RWPE1 (cell line): ENCODE results near the gene GPR25.

ENCODE experiments used
- CTCF ChIA-PET: fragments of 350-600 bp; sonication (Branson Sonifier 250); formaldehyde crosslinking; extraction: SDS; loops from one replicate; lab custom pipeline; 2021; lab: Yijun Ruan, JAX
- POLR2A ChIA-PET: fragments of 400-600 bp; formaldehyde crosslinking; extraction: SDS; loops from one replicate; lab custom pipeline; 2020; ENCODE audit warnings: antibody characterized with exemption; ENCODE audit not compliant: low non-redundant PET; lab: Yijun Ruan, JAX
- DNase-seq: peaks from one replicate; pipeline ENCODE4 v3.0.0; 2012; ENCODE audit warnings: low spot score
- H3K27ac ChIP-seq: fragments of 450-650 bp; 2 replicates; pipeline ENCODE4 v1.5.1; 2017
- CTCF ChIP-seq: fragments of 450-650 bp; conservative IDR thresholded peaks from 2 replicates; pipeline ENCODE4 v1.5.1; 2017; ENCODE audit warnings: low read depth, mild to moderate bottlenecking

GPR25 gene

GRCh38 chr1:200861937-200862647, 10.7 kb upstream of the GPR25 start:
- ChIA-PET CTCF (no interaction called here), POLR2A (interaction anchor here (0.7 kb wide), 1 partner anchor 38 kb away, joined by 3 read pairs; no protein-coding TSS in a partner anchor)
- no peak overlapping the region for H3K27ac ChIP-seq
- TF ChIP-seq CTCF, result no peak
- DNase-seq, result no peak

- POLR2A ChIA-PET, result interaction anchor here (0.7 kb wide), 1 partner anchor 37 kb away, joined by 3 read pairs; no protein-coding TSS in a partner anchor
- no peak for TF ChIP-seq CTCF
- CTCF ChIA-PET, result interaction anchor here (0.7 kb wide), 2 partner anchors 9 to 33 kb away, joined by 3 to 4 read pairs; no protein-coding TSS in a partner anchor
- no peak overlapping the region for H3K27ac ChIP-seq
- no peak for DNase-seq
Observed at GRCh38 chr1:200862713-200863415, 9.9 kb upstream of the GPR25 start.

GRCh38 chr1:200866116-200866515, 6.7 kb upstream of the GPR25 start:
- H3K27ac ChIP-seq, result no peak overlapping the region
- DNase-seq, result no peak
- no peak for TF ChIP-seq CTCF
- ChIA-PET CTCF (interaction anchor here (0.6 to 1.9 kb wide), 3 partner anchors 11 to 172 kb away, joined by 3 to 5 read pairs (median 4); no protein-coding TSS in a partner anchor), POLR2A (interaction anchor here (0.7 kb wide), 1 partner anchor 85 kb away, joined by 3 read pairs; no protein-coding TSS in a partner anchor)

GRCh38 chr1:200866521-200866920, 6.3 kb upstream of the GPR25 start:
- ChIA-PET CTCF (interaction anchor here (0.6 to 1.9 kb wide), 4 partner anchors 10 to 172 kb away, joined by 3 to 5 read pairs (median 4); no protein-coding TSS in a partner anchor), POLR2A (no interaction called here)
- H3K27ac ChIP-seq, result no peak overlapping the region
- no peak for TF ChIP-seq CTCF
- no peak for DNase-seq

- POLR2A ChIA-PET, result interaction anchor here (0.5 kb wide), 2 partner anchors 10 to 27 kb away, joined by 3 to 6 read pairs; partner anchors contain the start of gene INAVA
- CTCF ChIA-PET, result interaction anchor here (0.5 to 1.9 kb wide), 3 partner anchors 24 to 345 kb away, joined by 3 to 5 read pairs (median 5); no protein-coding TSS in a partner anchor
- TF ChIP-seq CTCF, result no peak
- no peak overlapping the region for H3K27ac ChIP-seq
- no peak for DNase-seq
Observed at GRCh38 chr1:200867018-200867811, 5.6 kb upstream of the GPR25 start.
